GM21786 (cell line): ENCODE data around the gene ADAMTS16.

ENCODE experiments used
- ATAC-seq: cut with Tn5 transposase; IDR thresholded peaks from one replicate; pipeline ENCODE4 v1.9.1; 2021; ENCODE audit not compliant: unreplicated experiment

The ADAMTS16 gene

DNA sequence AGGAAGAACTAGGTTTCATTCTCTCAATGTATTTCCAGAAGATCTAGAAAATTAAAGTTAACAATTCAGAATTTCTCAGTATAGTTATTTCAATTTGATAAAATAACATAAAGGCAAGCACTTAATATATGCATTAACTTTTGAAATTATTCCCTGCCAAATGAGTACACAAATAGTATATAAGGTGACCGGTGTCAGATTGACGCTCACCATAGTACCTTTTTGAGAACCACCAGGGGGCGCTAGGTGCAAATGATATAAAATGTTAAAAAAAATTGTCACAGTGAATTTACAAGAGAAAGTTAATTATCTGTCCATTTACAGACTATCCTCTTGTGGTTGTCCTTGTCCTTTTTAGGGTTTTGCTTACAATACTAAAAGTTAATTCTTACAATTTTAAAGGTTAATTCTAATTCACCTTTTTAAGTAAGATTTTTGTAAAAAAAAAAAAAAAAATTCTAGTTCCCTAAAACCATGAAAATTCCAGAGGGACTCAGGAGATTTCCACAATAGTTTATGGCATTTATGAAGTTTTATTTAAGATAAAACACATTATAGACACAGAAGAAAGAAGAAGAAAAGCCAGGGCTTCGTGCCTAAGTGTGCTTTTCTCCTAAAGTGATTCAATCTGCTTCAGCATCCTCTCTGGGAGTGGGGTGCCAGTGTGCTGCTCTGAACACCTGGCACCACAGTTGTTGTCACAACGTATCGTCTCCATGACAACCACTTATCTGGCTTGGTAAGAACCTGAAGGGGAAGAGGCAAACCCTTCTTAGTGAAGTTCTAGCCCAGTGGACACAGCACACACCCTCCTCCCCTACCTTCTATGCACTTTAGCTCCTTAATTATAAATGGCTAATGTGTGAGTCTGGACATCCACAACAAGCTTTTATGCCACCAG is 1.7 kb downstream of the ADAMTS16 start:
- ATAC-seq = peak; percentile 80

DNA sequence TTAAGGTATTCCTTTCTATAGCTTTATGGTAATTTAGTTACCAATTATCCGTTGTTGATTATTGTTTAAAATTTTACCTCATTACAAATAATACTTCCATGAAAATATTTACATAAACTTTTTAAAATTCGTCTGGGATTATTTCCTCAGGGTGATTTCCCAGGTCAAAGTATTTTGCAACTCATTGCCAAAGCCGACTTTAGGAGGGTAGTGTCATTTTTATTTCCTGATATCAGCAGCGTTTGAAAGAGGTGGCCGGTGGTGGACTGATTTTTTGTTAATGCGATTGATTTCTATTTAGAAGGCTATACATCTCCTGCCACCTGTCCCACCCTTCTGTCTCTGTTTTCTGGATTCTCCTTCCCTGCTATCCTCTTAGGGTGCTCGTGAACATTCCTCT is 4.3 kb downstream of the ADAMTS16 start:
- no peak for ATAC-seq

DNA sequence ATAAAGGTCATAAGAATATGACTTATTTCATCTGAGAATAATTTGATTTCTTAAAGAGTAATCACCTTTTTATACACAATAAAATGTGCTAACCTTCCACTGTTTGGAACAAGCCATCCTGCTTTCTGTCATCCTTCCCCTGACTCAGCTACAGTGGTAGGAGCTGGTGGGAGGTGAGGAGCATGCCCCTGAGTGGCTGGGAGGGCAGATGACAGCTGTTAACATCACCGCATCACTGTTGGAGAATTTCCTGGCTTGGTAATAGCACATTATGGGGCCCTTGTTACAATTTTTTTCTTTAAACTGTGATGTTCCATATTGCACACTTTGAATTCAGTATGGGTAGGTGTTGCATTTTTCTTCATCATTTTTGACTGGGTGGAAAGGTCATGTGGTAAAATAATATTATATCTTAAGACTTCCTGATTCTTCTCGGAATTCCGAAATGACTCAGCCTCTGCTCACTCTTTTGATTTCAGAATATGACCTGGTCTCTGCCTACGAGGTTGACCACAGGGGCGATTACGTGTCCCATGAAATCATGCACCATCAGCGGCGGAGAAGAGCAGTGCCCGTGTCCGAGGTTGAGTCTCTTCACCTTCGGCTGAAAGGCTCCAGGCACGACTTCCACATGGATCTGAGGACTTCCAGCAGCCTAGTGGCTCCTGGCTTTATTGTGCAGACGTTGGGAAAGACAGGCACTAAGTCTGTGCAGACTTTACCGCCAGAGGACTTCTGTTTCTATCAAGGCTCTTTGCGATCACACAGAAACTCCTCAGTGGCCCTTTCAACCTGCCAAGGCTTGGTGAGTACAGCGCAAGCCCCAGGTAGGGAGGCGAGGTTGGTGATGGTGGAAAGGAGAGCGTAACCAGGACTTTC is 5.8 kb downstream of the ADAMTS16 start:
- ATAC-seq = no peak

DNA sequence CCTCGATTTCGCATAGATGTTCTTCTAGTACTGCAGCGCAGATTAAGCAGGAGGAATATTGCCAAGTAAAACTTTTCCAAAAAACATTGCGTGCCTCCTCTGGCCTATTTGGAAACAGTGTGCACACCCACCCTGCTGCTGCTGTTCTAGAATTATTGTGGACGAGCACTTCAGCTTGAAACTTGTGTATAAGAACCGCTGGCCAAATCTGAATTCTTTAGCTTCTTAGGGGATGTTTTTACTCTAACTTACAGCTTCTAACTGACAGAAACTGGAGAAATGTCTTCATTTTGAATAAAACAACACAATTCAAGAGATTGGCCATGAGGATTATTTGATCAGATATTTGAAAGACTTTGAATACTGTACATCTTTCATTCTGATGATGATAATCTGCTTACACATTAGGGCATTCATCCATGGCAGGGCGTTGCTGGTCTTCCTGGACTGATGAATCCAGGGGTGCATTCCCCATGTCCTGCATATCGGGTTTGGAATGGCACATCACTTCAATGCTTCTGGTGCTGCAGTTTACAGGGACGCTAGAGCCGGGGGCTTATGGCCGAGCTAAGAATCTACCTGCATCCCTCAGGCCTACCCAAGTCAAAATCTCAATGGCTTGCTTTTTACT is 6.5 kb downstream of the ADAMTS16 start:
- no peak for ATAC-seq

DNA sequence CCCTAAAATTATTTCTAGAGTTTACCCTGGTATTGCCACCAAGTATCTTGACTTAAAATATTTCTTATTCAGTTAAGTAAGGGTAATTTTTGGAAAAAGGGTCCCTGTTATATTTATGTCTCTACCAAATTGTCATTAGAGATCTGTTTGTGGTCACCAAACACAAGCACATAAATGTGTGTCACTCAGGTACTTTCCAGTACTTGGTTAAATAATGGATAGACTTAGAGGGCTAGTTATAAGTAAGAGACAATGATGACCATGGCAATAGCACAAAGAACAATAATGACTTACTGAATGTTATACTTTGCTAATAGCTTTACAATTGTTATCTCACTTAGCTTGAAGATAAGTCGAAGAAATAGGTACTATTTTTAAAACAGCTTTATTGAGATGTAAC is 9.0 kb downstream of the ADAMTS16 start:
- no peak for ATAC-seq

DNA sequence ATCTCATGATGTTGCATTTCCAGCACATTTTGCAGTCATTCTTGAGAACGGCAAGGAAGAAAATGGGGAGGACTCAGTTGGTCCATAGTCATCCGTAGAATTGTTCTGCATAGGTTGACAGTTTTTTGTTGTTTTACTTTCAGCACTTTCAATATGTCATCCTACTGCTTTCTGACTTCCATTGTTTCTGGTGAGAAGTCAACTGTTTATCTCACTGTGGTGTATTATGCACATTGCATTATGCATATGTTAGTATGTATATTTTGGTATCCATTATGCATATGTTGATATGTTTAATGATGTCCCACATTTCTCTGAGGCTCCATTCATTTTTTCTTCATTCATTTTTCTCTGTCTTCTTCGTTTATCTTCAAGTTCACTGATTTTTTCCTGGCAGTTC is 10.5 kb downstream of the ADAMTS16 start:
- no peak for ATAC-seq

DNA sequence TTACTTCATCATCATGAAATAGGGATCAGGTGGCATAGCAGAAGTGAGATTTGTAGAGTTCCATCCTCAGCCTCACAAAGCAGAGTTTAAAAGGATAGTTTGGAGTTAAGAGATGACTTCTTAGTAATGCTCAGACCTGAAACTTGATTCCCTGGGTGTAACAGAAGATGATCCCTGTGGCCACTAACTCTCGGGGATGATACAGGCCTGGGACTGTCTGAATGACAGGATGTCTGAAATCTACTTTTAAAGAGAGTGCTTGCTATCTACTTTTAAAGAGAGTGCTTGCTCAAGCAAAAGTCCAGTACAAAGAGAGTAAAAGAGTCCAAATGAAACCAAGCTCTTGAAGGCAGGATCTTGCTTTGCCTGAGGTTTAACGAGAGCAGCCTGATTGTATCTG is 14.6 kb downstream of the ADAMTS16 start:
- no peak for ATAC-seq

DNA sequence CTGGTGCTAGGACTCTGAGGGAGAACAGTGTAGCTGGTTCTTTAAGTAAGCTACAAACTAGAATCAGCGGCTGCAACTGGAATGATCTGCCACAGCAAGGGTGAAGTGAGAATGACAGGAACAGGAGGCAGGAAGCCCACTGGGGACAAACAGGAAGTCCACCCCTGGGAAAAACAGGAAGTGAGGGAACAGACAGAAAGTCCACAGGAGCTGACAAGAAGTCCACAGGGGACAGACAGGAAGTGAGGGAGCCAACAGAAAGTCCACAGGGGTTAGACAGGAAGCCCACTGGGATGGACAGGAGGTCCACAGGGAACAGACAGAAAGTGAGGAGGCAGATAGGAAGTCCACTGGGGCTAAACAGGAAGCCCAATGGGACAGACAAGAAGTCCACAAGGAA is 15.5 kb downstream of the ADAMTS16 start:
- ATAC-seq = no peak

DNA sequence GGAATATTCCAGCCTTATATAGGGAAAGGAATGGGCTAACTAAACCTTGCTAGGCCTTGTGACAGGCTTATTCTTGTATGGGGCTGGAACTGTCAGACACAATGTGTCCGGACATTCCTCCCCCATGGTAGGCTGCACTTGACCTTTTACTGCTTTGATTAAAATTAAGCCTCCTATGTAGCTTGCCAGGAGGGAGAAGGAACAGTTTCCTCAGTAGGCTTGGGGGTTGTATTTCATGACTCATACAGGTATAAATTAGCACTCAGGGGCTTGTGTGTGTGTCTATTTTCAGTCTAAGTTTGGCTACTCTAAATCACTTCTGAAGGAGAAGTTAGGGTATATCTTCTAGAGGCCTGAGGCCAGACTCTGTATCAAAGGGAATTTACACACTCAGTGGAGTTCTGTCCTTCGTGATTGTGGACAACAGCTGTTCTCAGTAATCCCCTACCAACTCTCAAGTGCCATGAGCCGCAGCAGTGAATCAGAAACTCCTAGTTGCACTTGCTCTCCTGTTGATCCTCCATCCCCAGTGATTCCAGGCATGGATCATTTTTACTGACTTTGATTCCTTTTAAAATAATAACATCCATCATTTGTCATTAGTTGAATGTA is 16.4 kb downstream of the ADAMTS16 start:
- ATAC-seq = no peak

DNA sequence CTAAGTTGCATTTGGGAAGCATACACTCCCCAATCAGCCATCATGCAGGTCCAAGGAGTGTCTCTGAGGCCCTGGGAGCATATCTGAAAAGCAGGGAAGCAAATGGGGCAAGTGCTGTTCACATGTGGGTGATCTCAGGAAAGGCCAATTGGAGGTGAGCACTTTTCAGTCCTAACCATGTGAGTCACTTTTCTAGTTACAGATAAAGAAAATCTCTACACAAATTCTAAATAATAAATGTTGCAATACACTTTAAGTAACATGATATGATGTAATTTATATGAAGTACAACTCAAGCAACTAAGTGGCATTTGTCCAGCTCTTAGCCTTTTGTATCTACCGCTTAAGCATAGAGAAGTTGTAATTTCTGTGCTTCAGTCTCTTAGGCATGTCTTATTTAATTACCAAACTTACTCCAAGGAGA is 18.4 kb downstream of the ADAMTS16 start:
- no peak for ATAC-seq

DNA sequence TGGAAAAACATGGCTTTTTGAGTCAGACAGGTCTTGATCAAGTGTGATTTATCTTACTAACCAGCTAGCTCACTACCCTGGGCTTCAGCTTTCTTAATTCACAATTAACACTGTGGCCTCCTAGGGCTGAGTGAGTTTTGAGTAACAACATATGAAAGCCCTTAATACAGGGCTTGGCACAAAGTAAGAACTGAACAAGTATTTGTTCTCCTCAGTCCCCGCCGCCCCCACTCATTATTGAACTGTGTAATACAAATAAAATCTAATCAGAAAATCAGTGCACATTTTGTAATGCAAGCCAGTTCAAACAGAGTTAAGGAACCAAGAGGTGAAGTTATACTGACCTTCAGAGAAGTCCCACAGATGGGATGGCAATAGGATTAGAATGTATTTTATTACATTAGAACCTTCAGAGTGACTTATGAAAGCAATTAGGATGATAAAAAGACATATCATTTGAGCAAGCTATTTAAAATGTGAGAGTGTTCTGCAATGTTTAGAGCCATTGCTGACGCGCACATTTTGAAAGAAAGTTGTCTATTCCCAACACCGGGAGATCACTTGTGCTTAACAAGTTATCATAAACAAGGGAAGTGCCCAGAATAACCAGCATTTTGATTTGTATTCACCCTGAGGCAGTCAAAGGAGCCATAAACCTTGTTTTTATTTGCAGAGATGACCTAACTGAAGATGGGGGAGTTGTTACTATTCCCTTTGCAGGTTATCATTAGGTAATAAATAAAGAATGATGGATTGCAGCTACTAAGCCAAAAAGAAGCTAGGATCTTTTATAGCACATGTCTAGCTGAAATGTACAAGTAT is 19.4 kb downstream of the ADAMTS16 start:
- ATAC-seq = no peak

DNA sequence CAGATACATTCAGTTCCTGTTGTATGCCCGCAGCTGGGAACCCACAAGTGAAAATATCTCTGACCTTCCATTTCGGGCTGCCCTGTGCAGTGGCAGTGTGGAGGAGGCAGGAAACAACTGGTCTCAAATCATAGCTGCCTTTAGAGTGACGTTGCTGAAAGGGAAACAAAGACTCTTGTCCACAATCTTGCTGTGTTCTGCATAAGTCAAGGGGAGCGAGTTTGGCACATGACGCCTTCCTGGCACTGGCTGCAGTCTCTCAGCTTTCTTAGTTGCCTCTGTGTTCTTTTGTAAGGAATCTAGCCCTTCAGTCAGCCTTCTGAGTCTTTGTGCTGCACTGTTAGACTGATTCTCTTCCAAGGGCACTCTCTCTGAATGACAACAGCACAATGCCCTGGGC is 24.0 kb downstream of the ADAMTS16 start:
- ATAC-seq = no peak

DNA sequence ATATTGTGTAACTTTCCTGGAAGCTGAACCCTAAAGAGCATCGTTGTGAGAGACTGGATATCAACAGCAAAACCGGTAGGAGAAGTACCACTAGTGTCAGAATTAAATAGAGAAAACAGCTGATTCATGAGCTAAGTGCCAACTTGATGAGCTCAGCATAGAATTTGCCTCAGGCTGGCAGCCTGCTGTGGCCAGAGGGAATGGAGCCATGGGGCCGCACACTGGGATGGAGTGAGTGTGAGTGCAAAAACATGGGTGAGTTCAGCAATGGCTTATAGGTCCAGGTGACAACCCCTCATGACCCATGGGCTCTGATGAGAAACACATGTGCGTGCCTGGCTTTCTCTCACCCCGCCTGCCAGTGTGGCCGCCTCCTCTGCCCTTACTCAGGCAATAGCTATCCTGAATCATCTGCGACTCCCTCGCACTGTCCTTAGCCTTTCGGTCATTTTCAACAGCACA is 25.4 kb downstream of the ADAMTS16 start:
- no peak for ATAC-seq

DNA sequence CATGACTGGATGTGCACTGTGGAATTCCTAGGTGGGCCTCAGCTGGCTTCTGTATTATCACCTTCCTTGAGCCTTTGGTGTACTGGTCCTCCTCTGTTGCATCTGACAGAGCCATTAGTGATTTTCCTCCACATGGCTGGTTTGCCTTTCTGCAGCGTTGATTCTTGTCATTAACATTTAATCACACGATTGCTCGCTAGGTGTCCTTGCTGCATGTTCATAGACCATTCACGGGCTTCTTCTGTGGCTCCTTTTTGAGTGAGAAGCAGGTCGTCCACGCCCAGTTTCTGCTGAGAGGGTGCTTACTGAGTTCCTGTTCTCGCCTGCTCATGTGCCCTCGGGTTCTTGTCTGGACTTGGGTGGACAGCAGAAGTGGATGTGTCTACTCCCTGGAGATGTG is 29.3 kb downstream of the ADAMTS16 start:
- ATAC-seq = no peak

DNA sequence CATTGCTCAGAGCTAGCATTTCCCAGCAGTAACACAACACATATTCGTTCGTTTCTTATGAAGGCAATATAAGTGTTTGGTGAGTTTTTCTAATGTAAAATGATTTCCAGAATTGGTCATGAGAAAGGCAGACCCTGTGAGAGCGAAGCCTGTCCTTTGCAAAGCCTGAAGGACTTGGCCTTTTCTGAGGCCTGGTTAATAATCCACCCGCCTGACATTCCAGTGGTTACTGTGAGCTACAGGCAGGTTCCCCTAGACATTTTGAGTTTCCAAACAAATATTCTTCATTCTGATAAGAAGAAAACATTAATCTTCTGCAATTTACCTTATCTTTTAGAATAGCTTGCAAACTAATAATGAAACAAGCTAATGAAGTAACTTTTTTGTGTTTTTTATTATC is 38.0 kb downstream of the ADAMTS16 start:
- ATAC-seq = no peak

DNA sequence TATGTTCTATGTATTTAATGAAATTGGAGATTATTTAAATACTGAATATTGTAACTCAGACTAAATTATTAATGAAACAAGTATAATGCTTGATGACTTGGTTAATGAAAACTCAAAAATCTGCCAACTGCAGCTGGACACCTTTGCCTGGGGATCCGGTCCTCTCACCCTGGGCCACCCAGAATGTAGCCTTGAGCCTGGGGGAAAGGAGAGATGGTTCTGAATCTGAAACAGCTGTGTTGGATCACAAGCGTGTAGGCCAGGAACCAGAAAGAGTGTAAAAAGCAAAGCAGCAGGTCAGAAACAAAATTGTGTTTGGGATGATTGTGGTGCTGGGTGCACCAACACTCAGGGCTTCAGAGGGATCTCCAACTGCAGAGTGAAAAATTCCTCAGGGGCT is 38.5 kb downstream of the ADAMTS16 start:
- ATAC-seq = no peak

DNA sequence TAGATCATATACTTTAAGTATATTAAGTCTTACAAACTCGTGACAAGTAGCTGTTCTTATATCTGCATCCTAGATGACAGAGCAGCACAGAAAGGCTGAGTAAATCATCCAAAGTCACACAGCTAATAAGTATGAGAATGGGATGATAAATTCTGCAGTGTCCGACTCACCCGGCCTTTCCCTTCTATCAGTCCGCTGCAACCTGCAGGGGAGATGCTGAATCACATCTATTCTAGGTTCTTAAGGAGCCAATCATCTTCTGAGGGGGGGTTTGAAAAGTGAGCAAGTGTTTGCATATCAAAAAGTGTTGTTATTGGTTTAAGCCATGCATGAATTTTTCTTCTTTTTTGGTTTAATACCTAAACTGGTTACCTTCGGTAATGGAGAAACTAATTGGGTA is 38.9 kb downstream of the ADAMTS16 start:
- ATAC-seq = no peak

DNA sequence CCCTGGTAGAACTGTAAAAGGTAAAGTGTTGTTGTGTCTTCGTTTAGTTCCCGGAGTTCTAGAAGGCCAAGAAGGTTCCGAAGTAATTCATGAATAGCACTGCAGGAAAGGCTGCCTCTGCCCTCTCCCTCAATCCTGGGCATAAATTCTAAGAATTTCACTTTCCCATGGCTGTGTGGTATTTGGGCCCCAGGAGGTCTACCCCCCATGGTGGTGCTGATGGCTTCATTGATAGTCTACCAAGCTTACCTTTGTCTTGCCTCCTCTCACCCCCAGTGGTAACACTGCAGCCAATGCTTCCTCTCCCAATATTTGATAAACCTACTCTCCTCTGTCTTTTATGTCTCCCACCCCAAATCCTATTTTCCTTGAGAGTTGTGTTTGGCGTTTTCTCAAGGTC is 39.5 kb downstream of the ADAMTS16 start:
- no peak for ATAC-seq

DNA sequence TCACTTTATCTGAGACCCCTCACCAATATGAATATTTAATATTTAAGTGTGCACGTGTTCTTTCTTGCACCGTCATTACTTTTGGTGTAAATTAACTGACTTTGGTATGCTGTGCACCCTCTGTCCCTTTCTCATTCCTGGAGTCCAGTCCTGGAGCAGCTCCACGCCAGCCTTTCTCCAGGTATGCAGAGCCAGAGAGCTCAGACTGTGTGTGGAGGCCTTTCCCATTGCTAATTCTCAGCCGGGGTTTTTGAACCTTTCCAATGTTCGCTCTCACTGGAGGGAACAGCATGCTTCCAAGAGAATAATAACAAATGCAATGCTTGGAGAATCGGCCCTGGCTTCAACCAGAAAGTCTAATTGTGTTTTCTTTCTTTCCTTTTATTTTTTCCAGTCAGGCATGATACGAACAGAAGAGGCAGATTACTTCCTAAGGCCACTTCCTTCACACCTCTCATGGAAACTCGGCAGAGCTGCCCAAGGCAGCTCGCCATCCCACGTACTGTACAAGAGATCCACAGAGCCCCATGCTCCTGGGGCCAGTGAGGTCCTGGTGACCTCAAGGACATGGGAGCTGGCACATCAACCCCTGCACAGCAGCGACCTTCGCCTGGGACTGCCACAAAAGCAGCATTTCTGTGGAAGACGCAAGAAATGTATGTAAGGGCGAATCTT is 41.7 kb downstream of the ADAMTS16 start:
- ATAC-seq = no peak
